ENCODE results near the gene SHANK3. TPM values are rescaled to one million over a fixed set of nuclear protein-coding genes. Genes with fewer than 3 reads are reported as not detected.

SHANK3 gene
- total RNA-seq, 1 experiment from 2014 or later, result 1.2 TPM

Small RNA genes lying within 50 kb of the gene (small RNA-seq; reads per million reads assigned to genes)
- gene RF00019 (0 reads per million in 2 experiments), gene RNU6-409P (0 reads per million in 2 experiments)

Other genes starting within 250 kb of the SHANK3 start
- gene SBF1, start 197.8 kb upstream of the SHANK3 start, total RNA-seq (2014; rRNA removed; shearing (Covaris generic)), result 37.0 and 40.3 TPM in 2 replicates
- 8.9 and 9.2 TPM in 2 replicates for gene ADM2, start 191.3 kb upstream of the SHANK3 start, total RNA-seq (2014; rRNA removed; shearing (Covaris generic))
- gene MIOX, start 186.0 kb upstream of the SHANK3 start, total RNA-seq (2014; rRNA removed; shearing (Covaris generic)), result 0.27 and 0.29 TPM in 2 replicates
- 17.0 and 21.1 TPM in 2 replicates for gene LMF2, start 165.1 kb upstream of the SHANK3 start, total RNA-seq (2014; rRNA removed; shearing (Covaris generic))
- gene NCAPH2, start 164.6 kb upstream of the SHANK3 start, total RNA-seq (2014; rRNA removed; shearing (Covaris generic)), result 28.6 and 38.0 TPM in 2 replicates
- gene SCO2, start 147.2 kb upstream of the SHANK3 start, total RNA-seq (2014; rRNA removed; shearing (Covaris generic)), result 3.0 and 4.0 TPM in 2 replicates
- gene TYMP, start 142.8 kb upstream of the SHANK3 start, total RNA-seq (2014; rRNA removed; shearing (Covaris generic)), result 25.8 and 27.3 TPM in 2 replicates
- gene KLHDC7B, start 126.9 kb upstream of the SHANK3 start, total RNA-seq (2014; rRNA removed; shearing (Covaris generic)), result 1.6 and 2.1 TPM in 2 replicates
- gene SYCE3, start 109.9 kb upstream of the SHANK3 start, total RNA-seq (2014; rRNA removed; shearing (Covaris generic)), result 0.50 TPM in 1 of 2 replicates, not detected in the other
- gene CPT1B, start 94.4 kb upstream of the SHANK3 start, total RNA-seq (2014; rRNA removed; shearing (Covaris generic)), result 9.6 and 9.8 TPM in 2 replicates
- gene CHKB, start 90.0 kb upstream of the SHANK3 start, total RNA-seq (2014; rRNA removed; shearing (Covaris generic)), result 16.1 and 21.0 TPM in 2 replicates
- gene MAPK8IP2, start 72.0 kb upstream of the SHANK3 start, total RNA-seq (2014; rRNA removed; shearing (Covaris generic)), result 0.06 and 0.15 TPM in 2 replicates
- 14.0 and 14.5 TPM in 2 replicates for gene ARSA, start 44.7 kb upstream of the SHANK3 start, total RNA-seq (2014; rRNA removed; shearing (Covaris generic))
- not detected in 2 replicates for gene ACR, start 65.4 kb downstream of the SHANK3 start, total RNA-seq (2014; rRNA removed; shearing (Covaris generic))
- 14.7 and 17.4 TPM in 2 replicates for gene RABL2B, start 110.8 kb downstream of the SHANK3 start, total RNA-seq (2014; rRNA removed; shearing (Covaris generic))